Keratinocyte (primary cell): ENCODE data around the gene TLDC2.
A peak's percentile ranks its signal among the peaks of the same experiment; 100 is the strongest.

Experiments used
- CTCF ChIP-seq, 3 experiments: IDR thresholded peaks in 1 of 3; conservative IDR thresholded peaks in 1 of 3; optimal IDR thresholded peaks in 1 of 3; 2 replicates in 2 of 3; 3 replicates in 1 of 3; pipeline versions ENCODE3 to v1.5.1; 2011; ENCODE audit warnings: low read length in 3 of 3, mild to moderate bottlenecking in 3 of 3, moderate library complexity in 2 of 3, control low read depth in 1 of 3, inconsistent platforms in 1 of 3; ENCODE audit not compliant: insufficient read depth in 2 of 3; ENCODE audit errors: extremely low read depth in 1 of 3
- EZH2 ChIP-seq: IDR thresholded peaks from one replicate; pipeline ENCODE4 v1.6.1; 2012; ENCODE audit warnings: inconsistent platforms, mild to moderate bottlenecking, low read length, moderate library complexity

DNA sequence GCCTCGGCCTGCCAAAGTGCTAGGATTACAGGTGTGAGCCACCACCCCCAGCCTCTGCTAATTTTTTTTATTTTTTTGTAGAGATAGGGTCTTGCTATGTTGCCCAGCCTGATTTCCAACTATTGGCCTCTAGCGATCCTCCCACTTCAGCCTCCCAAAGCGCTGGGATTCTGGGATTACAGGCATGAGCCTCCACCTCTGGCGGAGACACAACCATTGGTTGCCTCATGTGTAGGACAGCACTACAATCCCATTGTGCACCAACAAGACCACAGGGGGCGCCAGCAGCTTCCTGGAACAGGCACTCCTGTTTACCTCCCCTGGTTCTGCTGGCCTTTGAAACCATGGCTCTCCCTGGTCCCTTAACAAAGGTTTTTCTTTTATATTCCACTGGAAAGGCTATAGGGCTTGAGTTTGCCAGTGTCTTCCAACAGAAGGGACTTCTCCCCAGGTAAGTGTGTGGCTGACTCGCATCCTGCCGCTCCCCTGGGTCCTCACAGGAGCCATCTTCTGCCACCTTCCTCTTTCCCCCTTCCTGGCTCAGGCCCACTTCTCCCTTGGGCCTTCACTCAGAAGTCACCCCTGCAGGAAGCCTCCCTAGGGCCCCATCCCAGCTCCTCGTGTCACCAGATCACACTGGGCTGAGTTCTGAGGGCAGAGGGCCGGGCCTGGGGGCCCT, 39.2 kb upstream of the TLDC2 start:
- peak; percentile 60 to 80 (median 65) for TF ChIP-seq CTCF (optimal IDR thresholded peaks at IDR 0.05 in 1 of 3, IDR thresholded peaks at IDR 0.05 in 1 of 3, conservative IDR thresholded peaks at IDR 0.05 in 1 of 3; ENCODE audit: extremely low read depth in 1 of 3, insufficient read depth in 2 of 3, low read length in 3 of 3)
- no peak for TF ChIP-seq EZH2
